Activated CD8-positive, alpha-beta memory T cell treated with anti-CD3 and anti-CD28 coated beads for 24 hours (primary cell): ENCODE results near the gene FHL1.

ENCODE experiments used
- DNase-seq: peaks from one replicate; pipeline ENCODE4 v3.0.0-alpha.2; 2020

The FHL1 gene

DNA sequence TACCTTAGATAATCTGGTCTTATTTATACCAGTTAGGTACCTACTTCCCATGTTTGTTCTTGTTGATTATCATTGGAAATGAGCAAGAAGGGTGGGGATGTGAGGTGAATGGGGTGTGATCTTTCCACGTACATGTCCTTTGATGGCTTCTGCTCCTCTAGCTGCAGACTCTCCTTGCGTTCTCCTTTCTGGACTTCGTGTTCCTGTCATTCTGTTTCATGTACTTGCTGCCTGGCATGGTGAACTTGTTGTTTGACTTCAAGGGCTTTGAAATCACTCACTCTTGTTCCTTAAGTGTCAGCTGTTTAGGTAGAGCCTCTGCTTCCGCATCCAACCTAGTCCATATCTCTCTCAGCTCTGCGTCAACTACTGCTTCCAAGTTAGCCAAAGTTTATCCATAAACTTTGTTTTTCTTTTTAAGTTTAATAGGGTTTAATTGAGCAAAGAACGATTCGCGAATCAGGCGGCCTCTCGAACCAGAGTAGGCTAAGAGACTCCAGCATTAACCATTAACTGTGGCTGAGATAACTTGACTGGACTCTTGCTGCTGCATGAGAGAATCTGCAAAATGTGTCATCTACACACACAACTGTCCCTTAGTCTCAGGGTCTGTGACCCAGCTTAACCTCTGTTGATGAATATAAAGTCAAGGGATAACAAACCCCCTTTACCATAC is 42.8 kb downstream of the FHL1 start:
- no peak for DNase-seq

DNA sequence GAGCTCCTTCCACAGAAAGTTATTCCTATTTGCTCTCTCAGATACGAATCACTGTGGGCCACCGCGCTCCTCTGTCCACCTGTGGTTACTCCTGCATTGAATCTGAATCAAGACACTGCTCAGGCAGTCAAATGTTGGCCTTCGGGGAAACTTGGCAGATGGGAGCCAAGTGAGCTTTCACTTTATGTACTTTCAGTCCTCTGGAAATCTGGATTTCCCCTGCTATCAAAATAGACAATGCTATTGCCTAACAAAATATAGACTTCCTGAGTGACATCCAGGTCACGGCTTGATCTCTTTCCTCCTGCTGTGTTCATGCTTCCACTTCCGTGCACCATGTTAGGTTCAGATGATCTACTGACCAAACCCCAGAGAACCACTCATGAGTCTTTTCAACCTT is 43.8 kb downstream of the FHL1 start:
- DNase-seq, result no peak

DNA sequence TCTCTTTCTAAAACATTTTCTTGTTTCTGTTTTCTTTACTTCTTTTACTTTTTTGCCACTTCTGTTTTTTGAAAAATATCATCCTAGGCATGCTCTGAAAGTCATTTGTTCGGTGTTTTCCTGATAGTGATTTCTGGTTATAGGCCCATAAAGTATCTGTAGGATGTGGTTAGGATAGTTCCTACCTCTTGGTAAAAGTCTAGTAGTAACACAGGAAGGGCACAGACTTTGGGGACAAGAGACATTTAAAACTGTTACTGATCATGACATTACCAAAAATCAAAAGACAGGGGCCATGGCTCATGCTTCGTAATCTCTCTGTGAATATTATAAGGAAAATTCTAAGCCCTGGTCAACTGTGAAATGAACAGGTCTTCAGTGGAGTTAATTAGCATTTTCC is 44.8 kb downstream of the FHL1 start:
- no peak for DNase-seq

DNA sequence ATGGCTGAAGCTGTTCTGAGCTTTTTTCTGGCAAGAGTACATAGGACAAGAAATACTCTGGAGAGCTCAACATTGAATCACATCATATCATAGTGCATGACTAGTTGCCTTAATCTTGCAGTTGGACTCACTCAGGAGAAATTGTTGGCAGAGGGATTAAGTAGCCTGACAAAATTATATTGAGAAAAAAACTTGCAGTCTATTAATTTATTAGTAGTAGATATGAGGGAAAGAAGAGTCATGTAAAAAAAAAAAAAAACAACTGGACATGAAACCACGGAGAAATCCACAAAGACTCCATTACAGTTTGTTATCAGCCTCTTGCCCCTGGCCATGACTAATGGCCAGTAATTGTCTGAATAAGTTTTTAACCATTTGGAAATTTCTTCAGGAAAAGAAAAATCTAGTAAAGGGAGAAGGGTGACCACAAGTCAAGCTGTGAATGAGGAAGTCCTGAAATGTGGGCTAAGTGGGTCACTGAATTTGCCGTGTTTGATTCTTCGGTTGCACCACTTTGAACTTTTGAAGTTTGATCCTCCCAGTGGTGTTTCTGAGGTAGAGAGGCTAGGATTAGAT is 45.6 kb downstream of the FHL1 start:
- DNase-seq, result no peak

DNA sequence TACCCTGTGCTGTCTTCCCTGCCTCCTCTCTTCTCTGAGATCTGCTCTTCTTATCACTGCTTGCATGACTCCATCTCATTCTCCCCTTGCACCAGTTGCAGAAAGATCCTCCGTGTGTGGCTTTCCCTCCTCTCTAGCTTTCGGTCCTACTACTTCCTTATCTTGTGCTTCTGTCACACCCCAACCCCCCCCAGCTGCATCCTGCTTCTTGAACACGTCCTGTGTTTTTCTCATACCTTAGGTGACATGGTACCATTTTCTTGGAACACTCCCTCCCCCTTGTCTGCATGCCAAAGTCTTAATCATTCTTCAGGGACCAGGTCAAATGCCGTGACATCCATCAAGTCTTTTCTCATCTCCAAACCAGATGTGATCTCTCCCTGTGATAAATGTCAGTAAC is 46.4 kb downstream of the FHL1 start:
- DNase-seq, result no peak

DNA sequence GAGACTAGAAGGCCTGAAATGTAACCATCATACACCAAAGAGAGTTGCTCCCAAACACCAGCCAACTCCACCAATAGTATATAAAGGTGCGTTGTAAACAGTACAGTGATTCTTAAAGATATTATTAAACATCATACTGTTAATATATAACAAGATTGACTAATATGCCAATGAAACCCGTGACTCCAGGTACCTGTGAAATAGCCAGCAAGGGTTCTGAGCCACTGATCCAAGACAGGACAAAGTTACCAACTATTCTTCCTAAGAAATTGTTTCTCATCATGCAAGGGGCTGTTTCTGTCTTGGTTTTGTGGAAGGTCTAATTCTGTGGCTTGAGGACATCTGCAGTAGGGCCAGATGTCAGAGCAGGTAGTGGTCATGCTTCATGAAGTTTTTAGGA is 47.2 kb downstream of the FHL1 start:
- no peak for DNase-seq

DNA sequence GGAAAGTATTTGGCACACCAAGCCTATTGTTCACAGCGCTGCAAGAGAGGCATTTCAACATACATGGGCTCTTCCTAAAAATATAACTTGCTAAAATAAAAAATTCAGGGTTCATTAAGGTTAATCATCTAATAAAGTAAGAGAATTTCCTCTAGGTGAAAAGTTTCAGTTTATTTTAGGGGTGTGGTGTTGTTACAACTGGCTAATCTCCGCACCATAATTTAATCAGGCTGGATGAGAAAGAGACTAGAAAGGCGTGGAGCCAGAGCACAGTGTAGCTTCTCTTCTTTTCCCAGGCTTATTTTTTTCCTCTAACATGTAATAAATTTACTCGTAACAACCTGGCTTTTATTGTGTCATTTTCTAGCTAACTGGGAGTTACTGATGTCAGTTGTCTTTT is 47.9 kb downstream of the FHL1 start:
- DNase-seq, result no peak

DNA sequence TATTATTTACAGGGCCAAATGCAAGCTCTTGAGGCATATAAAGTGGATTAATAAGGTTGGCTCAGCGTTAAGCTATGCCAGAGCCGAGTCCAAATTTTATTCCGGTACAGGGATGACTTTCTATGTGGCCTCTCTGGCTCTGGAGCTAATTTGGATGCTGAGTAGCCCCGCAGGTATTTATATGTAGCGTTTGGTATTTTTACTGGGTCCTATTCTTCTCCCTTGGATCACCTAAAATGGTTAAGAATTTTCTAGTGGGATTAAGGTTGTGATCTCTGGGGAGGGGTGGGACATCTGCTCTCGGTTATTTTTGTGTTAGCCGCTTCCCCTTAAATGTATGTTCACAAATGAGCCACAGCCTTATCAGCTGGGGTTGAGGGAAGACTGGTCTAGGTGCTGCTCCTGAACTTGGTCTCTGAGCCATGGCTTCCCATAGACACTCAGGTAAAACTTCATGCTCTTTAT is 49.4 kb downstream of the FHL1 start:
- no peak for DNase-seq

DNA sequence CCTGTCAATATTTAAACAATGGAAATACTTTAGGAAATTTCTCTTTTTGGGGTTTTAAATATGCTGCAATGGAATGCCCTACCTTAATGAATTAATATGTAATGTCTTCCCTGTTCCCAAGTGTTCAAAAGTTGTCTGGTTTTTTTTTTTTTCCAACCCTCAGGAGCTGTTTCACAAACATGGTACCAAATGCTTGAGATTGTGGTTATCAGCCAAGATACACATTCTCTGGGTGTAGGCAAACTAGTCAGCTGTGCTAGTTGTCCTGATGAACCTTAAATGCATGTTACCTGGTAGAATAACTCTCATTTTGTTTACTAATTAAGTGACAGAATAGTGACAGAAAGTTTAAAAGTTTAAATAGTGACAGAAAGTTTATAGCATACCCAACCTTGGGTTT is 50.7 kb downstream of the FHL1 start:
- no peak for DNase-seq

DNA sequence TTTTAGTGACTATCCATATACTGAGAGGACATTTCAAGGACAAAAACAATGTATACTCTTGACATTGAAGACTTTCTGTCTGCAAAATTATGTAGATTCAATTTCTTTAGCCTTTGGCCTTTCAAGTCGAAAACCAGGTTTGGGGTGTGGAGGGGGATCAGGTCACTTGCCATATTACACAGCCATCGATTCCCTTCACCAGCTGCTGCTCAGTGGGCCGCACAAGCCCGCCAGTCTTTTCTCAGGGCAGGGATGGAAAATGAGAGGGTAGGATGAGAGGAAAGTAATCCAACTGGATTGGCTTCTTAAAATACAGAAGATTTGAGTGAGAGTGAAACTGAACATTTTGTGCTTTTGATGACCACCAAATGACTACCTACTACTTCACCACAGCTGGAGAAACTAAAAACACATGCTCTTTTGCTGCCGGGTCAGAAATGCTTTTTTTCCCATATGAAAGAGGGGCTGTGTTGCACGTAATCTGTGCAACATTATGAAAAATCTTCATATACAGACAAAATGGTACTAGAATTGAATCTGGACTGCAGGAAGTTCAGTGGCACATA is 51.4 kb downstream of the FHL1 start:
- no peak for DNase-seq

DNA sequence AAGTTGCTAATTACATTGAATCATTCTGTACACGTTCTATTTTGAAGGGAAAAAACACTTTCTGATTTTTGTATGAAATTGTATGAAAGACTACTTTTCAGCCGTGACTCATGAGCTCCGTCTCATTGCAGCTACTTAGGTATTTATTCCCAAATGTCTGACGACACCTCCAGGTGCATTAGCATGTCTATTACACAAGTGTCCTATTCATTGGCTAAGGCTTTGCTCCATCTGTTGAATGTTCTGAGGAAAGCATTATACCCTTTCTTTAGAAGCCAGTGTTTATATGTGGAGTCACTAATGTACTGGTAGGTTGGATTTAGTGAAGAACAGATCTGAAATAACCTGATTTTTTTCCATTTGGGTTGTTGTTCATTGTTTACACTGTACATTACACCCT is 52.0 kb downstream of the FHL1 start:
- no peak for DNase-seq

DNA sequence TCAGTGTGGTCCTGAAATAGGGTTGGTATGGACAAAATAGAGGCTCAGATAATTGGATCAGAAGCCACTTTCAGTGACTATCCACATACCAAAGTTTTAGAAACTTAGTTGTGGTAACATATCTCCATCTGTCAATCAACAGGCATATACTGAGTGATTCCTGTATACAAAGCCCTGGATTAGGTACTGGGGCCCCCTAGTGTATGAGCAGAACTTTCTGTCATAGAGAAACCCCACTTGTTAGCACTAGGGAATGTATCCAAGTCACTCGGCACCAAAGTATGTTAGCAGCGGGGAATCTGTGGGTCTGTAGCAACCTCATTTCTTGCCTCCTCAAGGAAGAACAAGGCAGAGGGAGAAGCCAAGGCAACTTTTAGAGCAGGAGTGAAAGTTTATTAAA is 53.1 kb downstream of the FHL1 start:
- no peak for DNase-seq

DNA sequence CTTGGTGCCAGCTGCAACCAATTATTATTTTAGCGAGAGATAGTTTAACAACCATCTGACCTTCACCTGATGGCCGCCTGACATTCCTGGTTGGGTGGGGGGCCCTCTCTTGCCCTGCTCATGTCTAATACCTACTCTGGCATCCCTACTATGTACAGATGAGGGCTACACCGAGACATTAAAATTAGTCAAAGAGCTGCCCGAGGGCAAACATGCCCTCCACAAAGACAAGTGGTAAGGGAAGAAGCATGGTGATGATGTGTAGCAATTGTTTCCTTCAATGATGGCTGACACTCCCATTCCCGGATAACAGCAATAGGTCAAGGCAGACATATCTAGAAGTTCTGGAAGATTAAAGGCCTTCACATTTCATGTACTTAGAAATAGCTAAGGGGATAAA is 54.3 kb downstream of the FHL1 start:
- DNase-seq, result no peak

DNA sequence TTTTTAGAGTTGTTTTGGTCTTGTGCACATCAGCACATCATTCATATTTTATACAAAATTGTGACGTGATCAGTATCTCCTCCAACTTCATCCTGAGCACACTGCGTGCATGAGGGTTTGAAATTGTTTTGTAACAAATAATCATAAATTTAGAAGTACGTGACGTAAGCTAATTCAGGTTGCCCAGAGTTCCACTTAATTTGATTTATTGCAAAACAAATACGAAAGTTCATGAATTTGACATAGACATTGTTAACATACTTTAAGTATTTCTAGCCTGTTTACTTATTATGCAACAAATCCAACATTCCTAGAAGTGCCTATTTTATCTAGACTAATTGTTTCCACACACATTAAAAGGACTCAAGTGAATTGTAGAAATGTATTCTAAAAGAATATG is 55.6 kb downstream of the FHL1 start:
- DNase-seq, result no peak

DNA sequence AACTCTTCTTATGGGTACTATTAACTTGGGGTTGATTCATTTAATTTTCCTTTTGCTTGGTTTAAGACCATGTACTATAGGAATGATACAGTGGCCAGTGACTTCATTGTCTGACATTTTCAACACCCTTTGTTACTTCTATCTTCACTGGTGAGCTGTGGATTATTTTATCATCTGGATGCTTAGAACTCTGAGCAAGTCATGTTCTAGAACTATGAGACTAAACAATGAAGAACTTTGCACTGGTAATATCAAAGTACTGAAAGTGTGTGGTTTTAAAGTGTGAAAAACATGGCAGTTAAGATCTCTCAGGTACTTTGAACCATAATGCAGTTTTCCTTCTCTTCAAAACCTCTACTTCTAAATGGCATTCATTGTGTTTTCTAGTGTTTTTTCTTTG is 56.1 kb downstream of the FHL1 start:
- DNase-seq, result no peak

DNA sequence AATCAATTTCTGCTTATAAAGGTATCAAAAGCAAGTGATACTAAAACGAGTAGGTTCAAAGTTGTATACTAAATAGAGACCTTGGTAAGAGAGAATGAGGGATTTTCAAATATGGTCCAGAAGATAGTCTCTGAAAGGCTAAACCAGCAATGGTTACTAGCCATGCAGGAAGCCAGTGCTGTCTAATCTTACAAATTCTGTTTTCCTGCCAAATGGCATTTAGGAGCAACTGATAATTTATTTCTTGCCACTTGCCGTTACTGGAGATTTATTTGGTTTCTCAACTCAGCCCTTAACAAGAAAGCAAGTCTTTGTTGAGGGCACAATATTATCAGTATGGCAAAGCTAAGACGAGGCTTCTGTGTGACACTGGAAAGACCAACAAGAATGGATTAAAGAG is 56.6 kb downstream of the FHL1 start:
- no peak for DNase-seq

DNA sequence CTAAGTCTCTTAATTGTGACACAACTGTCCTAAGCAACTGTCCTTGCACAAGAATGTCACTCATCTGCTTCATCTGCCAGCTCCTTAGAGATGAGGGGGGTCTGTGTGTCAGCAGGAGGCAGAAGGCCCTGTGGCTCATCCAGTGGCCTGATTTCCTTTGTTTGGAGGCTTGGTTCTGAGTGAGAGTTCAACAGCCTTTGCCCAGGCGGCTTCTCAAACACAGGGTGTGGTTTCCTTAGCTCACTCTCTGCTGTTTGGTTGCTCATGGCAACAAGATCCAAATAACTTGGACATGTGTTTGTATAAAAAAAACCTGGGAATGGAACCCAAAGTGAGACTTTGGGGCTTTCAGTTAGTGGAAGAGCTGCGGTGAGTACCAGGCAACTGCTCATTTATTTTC is 57.2 kb downstream of the FHL1 start:
- no peak for DNase-seq

DNA sequence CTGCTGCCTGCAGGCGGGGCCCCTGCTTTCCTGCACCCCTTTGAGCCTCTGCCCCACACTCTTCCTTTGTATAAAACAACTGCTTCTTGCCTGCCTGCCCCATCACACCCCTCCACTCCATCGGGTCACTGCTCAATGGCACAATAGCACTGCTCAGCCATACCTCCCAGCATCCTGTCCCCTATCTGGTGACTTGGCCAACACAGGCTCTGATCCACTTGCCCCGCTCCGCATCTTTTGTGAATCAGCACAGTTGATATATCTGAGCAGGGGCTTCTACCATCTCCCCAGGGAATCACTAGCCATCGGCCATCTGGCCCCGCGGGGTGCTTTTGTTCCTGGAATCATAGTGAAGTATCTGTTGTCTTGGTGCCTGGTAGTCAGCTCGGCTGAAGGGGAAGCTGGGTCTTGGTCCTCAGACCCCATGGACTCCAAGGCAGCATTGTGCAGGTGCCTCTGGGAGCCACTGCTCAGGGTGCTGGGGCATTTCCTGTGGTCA is 58.6 kb downstream of the FHL1 start:
- DNase-seq, result no peak

DNA sequence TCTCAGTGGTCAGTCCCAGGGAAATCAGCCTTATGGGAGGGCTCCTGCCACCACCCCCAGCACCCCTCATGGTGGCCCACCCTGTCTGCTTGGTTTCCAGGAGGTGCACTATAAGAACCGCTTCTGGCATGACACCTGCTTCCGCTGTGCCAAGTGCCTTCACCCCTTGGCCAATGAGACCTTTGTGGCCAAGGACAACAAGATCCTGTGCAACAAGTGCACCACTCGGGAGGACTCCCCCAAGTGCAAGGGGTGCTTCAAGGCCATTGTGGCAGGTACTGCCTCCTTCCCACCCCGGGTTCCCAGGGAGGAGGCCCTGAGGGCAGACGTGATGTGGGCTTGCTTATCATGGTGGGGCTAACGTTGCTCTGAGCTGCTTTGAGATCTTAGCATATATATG is 59.6 kb downstream of the FHL1 start:
- DNase-seq, result no peak

DNA sequence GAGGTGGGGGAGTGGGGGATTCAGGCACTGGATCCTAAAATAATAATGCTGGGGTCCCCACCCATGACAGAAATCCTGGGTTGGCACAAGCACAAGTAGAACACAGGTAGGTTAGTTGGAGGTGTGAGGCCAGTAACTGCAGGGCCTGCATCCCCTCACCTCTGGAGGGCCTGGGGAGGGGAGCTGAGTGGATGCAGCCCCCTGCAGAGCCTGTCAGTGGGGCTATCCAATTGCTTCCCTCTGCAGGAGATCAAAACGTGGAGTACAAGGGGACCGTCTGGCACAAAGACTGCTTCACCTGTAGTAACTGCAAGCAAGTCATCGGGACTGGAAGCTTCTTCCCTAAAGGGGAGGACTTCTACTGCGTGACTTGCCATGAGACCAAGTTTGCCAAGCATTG is 60.2 kb downstream of the FHL1 start:
- no peak for DNase-seq

DNA sequence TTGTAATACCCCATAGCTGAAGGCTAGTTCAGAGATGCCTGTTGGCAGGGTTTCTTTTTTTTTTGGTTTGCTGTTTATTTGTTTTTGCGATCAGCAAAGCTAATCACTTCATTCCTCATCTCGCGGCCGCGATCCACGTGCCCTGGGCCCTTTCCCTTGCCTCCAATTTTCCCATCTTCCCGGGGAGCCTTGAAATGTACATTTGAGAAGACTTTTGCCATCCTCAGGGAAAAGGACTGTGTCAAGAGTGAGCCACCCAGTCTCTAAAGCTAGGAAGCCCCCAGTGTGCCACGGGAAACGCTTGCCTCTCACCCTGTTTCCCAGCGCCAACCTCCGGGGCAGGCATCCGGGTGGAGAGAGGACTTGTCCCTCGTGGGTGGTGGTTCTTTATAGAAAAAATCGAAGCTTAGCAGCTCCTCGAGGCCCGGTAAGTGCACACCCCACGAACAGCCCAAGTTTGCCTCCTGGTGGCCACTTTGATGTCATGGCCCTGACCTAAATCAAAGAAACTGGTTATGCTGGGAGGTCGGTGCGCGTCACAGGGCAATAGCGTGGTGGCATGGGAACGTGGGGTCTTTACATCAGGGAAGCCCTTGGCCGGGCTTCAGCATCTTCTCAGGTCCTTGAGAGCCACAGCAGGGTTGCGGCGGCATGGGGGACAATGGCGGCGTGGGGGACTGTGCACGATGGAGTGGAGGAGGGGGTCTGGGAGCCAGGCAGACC is 61.8 kb downstream of the FHL1 start:
- DNase-seq, result no peak

DNA sequence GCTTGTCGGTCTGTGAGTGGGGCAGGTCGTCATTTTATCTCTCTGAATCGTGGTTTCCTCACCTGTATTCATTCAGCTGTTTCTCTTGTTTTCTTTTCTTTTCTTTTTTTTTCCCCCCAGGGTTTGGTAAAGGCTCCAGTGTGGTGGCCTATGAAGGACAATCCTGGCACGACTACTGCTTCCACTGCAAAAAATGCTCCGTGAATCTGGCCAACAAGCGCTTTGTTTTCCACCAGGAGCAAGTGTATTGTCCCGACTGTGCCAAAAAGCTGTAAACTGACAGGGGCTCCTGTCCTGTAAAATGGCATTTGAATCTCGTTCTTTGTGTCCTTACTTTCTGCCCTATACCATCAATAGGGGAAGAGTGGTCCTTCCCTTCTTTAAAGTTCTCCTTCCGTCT is 62.4 kb downstream of the FHL1 start:
- DNase-seq, result no peak

DNA sequence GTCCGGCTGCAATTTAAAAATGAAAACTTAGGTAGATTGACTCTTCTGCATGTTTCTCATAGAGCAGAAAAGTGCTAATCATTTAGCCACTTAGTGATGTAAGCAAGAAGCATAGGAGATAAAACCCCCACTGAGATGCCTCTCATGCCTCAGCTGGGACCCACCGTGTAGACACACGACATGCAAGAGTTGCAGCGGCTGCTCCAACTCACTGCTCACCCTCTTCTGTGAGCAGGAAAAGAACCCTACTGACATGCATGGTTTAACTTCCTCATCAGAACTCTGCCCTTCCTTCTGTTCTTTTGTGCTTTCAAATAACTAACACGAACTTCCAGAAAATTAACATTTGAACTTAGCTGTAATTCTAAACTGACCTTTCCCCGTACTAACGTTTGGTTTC is 62.9 kb downstream of the FHL1 start:
- no peak for DNase-seq

DNA sequence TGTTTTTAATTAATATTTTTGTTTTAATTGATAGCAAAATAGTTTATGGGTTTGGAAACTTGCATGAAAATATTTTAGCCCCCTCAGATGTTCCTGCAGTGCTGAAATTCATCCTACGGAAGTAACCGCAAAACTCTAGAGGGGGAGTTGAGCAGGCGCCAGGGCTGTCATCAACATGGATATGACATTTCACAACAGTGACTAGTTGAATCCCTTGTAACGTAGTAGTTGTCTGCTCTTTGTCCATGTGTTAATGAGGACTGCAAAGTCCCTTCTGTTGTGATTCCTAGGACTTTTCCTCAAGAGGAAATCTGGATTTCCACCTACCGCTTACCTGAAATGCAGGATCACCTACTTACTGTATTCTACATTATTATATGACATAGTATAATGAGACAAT is 63.5 kb downstream of the FHL1 start:
- no peak for DNase-seq
